ENCODE data around the gene SMARCD3. TPM values are rescaled to one million over a fixed set of nuclear protein-coding genes. Genes with fewer than 3 reads are reported as not detected.

SMARCD3 gene
- total RNA-seq, 1 experiment from 2014 or later, result 30.3 TPM

- Histone ChIP-seq H3K9me2 (ENCODE audit: insufficient read depth) (no peaks in the 10 kb centered on the region), H3K9me3 (ENCODE audit: control insufficient read depth in 1 of 2, insufficient read depth in 1 of 2, low read depth in 1 of 2, low read length in 2 of 2) (no peaks in the 10 kb centered on the region), H3K9ac (ENCODE audit: low read length) (no peak overlapping the region), H3K4me3 (replicated peaks in 1 of 2; ENCODE audit: low read depth in 1 of 2, low read length in 2 of 2) (no peak overlapping the region), H3K79me2 (ENCODE audit: insufficient read depth, low read length) (no peaks in the 10 kb centered on the region), H3K36me3 (ENCODE audit: control insufficient read depth in 1 of 2, insufficient read depth in 2 of 2, low read length in 2 of 2) (no peaks in the 10 kb centered on the region), H3K4me2 (ENCODE audit: low read length) (no peak overlapping the region), H3K4me1 (ENCODE audit: control insufficient read depth in 1 of 2, insufficient read depth in 2 of 2, low read length in 2 of 2) (no peaks in the 10 kb centered on the region), H3K27me3 (ENCODE audit: insufficient read depth, low read length) (no peaks in the 10 kb centered on the region), H4K20me1 (ENCODE audit: insufficient read depth) (no peaks in the 10 kb centered on the region), H3K27ac (ENCODE audit: low read depth, low read length) (no peak overlapping the region), H2AFZ (ENCODE audit: low read depth, low read length, poor library complexity, severe bottlenecking) (no peak overlapping the region)
- intact Hi-C loops (cut with micrococcal nuclease), result no loop called here
- ChIA-PET POLR2A (no interaction called here), CTCF (no interaction called here), RAD21 (ENCODE audit: low non-redundant PET in 1 of 2, low total read pairs in 2 of 2, uncharacterized antibody in 2 of 2, unreplicated experiment in 2 of 2) (no interaction called here)
- TF ChIP-seq ZFX (IDR thresholded peaks at IDR 0.05) (no peak), YY1 (IDR thresholded peaks at IDR 0.05; ENCODE audit: extremely low read depth, insufficient replicate concordance, low read depth, low read length) (no peak), ZBTB33 (IDR thresholded peaks at IDR 0.05; ENCODE audit: extremely low read depth, insufficient replicate concordance, low read length) (no peak)
- no TSS peak for BruUV-seq (replicated peaks)
- ATAC-seq (no peak), DNase-seq (ENCODE audit: low read depth, low spot score) (no peak)
These were observed 16.9 kb upstream of the SMARCD3 start for GRCh38 chr7:151265351-151265931.

GRCh38 chr7:151264615-151265014 lies 16.1 kb upstream of the SMARCD3 start:
- Histone ChIP-seq H3K9me2 (ENCODE audit: insufficient read depth) (no peaks in the 10 kb centered on the region), H4K20me1 (ENCODE audit: insufficient read depth) (no peaks in the 10 kb centered on the region), H3K27me3 (ENCODE audit: insufficient read depth, low read length) (no peaks in the 10 kb centered on the region), H3K9me3 (ENCODE audit: control insufficient read depth in 1 of 2, insufficient read depth in 1 of 2, low read depth in 1 of 2, low read length in 2 of 2) (no peaks in the 10 kb centered on the region), H3K9ac (ENCODE audit: low read length) (no peak overlapping the region), H3K4me2 (ENCODE audit: low read length) (no peak overlapping the region), H3K36me3 (ENCODE audit: control insufficient read depth in 1 of 2, insufficient read depth in 2 of 2, low read length in 2 of 2) (no peaks in the 10 kb centered on the region), H3K27ac (ENCODE audit: low read depth, low read length) (no peak overlapping the region), H2AFZ (ENCODE audit: low read depth, low read length, poor library complexity, severe bottlenecking) (no peak overlapping the region), H3K79me2 (ENCODE audit: insufficient read depth, low read length) (no peaks in the 10 kb centered on the region), H3K4me1 (ENCODE audit: control insufficient read depth in 1 of 2, insufficient read depth in 2 of 2, low read length in 2 of 2) (no peaks in the 10 kb centered on the region), H3K4me3 (replicated peaks in 1 of 2; ENCODE audit: low read depth in 1 of 2, low read length in 2 of 2) (no peak overlapping the region)
- ATAC-seq (no peak), DNase-seq (ENCODE audit: low read depth, low spot score) (no peak)
- intact Hi-C loops (cut with micrococcal nuclease), result no loop called here
- POLR2A ChIA-PET, result no interaction called here
- CTCF ChIA-PET, result no interaction called here
- BruUV-seq (replicated peaks), result no TSS peak
- RAD21 ChIA-PET (ENCODE audit: low non-redundant PET in 1 of 2, low total read pairs in 2 of 2, uncharacterized antibody in 2 of 2, unreplicated experiment in 2 of 2), result no interaction called here
- TF ChIP-seq EZH2phosphoT487 (IDR thresholded peaks at IDR 0.05; ENCODE audit: borderline replicate concordance), result no peak
- TF ChIP-seq TCF7L2 (IDR thresholded peaks at IDR 0.05; ENCODE audit: borderline replicate concordance, extremely low read depth, insufficient read depth, insufficient read length), result no peak
- no peak for TF ChIP-seq CTCF (IDR thresholded peaks at IDR 0.05 in 2 of 3, conservative IDR thresholded peaks at IDR 0.05 in 1 of 3; ENCODE audit: borderline replicate concordance in 1 of 3, insufficient read depth in 1 of 3, low read depth in 2 of 3, low read length in 2 of 3)
- no peak for TF ChIP-seq CBX3 (IDR thresholded peaks at IDR 0.05; ENCODE audit: low read depth)
- TF ChIP-seq MAX (IDR thresholded peaks at IDR 0.05), result no peak
- TF ChIP-seq ZBTB33 (IDR thresholded peaks at IDR 0.05; ENCODE audit: extremely low read depth, insufficient replicate concordance, low read length), result no peak
- no peak for TF ChIP-seq JUND (IDR thresholded peaks at IDR 0.05)
- TF ChIP-seq EGR1 (IDR thresholded peaks at IDR 0.05; ENCODE audit: low read depth), result no peak
- TF ChIP-seq ATF3 (IDR thresholded peaks at IDR 0.05), result no peak
